HG02938 (cell line): ENCODE data around the gene POLRMT.

Experiments used
- ATAC-seq: cut with Tn5 transposase; IDR thresholded peaks from one replicate; pipeline ENCODE4 v1.9.1; 2021; ENCODE audit warnings: mild to moderate bottlenecking, moderate library complexity; ENCODE audit not compliant: unreplicated experiment

POLRMT gene

DNA sequence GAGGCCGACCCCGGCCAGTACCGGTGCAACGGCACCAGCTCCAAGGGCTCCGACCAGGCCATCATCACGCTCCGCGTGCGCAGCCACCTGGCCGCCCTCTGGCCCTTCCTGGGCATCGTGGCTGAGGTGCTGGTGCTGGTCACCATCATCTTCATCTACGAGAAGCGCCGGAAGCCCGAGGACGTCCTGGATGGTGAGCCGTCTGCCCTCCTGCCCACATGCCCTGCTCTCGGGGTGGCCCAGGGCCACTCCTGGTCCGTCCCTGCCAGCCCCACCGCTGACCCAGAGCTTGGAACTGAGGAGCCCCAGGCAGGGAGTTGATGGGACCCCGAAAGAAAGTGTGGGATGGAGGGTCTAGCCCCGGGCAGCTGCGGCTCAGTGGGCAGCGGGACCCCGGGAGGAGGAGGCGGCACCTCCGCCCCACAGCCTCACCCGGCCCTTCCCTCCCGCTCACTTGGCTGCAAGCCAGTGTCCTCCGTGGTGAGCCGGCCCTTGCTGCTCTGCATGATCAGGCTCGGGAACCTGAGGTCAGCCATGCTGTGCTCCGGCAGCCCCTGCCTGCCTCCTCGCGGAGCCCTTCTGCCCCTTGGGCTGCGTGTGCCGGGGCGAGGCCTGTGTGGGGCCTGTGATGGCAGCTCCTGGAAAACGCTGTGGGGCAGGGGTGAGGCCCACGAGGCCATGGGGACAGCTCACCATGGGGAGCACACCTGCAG lies 51.8 kb downstream of the POLRMT start:
- ATAC-seq, result no peak

- ATAC-seq, result no peak
These were observed 53.0 kb downstream of the POLRMT start for GRCh38 chr19:580274-580835.

- no peak for ATAC-seq
These were observed 53.5 kb downstream of the POLRMT start for GRCh38 chr19:579842-580155.

DNA sequence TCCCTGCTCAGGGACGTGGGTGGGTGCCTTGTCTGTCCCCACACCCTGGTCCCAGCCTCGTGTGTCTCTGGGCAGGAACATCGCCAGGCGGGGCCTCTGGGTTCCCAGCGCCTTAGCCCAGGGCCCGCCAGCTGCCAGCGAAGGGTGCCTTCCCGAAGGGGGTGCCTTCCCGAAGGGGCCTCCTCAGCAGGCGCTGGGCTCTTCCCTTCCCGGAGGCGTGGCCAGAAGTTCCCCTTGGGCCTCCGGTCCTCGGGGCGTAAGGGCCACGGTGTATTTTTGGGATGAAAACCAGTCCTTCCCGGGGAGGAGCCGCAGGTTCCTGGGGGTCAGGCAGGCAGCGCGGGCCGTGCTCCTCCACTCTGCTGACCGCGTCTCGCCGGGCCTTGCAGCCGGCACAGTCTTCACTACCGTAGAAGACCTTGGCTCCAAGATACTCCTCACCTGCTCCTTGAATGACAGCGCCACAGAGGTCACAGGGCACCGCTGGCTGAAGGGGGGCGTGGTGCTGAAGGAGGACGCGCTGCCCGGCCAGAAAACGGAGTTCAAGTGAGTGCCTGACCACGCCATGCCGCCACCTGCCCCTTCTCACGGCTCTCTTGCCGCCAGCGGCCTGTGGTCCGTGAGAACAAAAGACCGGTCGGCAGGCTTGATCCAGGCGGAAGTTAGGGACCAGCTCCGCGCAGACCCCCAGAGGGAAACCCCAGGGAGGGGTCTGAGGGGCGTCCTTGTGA lies 54.1 kb downstream of the POLRMT start:
- ATAC-seq, result no peak

DNA sequence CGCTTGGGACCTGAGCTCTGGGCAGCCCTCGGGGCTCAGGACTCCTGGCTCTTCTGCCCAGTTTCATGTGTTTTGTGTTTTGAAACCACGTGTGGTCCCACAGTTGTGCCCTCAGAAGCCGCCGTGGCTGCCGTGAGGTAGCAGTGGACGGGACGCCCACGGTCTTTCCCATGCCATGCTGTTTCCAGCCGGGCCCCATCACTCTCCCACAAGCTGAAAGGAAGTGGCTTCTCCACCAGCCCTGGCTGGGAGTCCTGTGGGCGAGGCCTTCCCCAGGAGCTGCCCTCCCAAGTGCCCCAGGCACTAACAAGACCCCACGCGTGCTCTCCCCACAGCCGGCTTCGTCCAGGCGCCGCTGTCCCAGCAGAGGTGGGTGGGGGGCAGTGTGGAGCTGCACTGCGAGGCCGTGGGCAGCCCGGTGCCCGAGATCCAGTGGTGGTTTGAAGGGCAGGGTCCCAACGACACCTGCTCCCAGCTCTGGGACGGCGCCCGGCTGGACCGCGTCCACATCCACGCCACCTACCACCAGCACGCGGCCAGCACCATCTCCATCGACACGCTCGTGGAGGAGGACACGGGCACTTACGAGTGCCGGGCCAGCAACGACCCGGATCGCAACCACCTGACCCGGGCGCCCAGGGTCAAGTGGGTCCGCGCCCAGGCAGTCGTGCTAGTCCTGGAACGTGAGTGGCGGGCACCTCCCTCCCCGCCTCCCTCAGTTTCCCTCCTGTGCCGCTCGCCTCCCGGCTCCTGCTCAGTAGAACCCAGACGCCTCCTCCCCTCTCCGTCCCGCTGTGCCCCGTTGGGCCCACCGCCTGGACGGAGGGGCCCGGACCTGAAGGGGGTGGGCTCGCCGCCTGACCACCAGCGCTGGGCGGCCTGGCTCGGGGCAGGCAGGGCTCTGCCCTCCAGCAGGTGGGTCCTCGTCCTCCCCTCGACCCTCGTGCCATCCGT lies 55.6 kb downstream of the POLRMT start:
- no peak for ATAC-seq

- ATAC-seq, result no peak
These were observed 56.4 kb downstream of the POLRMT start for GRCh38 chr19:576768-577438.

GRCh38 chr19:575527-576506 lies 57.5 kb downstream of the POLRMT start:
- no peak for ATAC-seq

DNA sequence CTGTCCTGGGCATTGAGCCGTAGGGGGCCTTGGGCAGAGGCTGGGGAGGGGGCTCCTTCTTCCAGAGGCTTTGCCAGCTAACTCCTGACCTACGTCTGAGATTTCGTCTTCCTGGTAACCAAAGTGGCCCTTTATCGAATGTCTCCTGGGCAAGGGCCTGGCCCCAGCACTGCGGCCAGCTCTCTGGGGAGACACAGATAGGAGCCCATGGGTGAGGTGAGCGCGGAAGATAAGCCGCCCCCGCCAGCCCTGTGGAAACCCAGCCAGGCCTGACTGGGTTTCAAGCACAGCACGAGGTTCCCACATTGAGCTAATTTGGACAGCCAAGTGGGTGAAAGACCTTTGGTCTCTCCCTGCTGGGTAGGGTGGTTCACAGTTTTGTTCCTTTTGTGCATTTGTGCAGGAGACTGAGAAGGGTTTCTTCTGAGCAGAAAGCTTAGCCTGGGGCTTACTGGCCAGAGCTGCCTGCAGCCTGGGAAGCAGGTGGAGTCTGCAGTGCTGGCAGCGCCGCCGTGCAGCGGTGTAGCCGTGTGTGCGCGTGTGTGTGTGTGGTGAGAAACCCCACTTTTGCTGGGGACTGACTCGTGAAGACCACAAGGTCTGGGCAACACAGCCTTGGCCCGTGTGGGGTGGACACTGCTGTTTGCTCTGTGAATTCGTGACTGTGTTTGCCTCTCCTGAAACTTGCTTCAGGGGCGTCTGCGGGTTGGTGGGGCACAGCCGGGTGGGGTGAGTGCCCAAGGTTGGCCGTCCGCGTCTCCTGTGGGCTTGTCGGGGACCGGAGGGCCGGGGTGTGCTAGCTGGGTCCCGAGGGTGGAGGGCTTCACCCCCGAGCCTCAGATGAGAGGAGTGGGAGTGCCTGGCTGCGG lies 58.4 kb downstream of the POLRMT start:
- ATAC-seq, result no peak

- ATAC-seq, result no peak
These were observed 59.9 kb downstream of the POLRMT start for GRCh38 chr19:573519-573825.

DNA sequence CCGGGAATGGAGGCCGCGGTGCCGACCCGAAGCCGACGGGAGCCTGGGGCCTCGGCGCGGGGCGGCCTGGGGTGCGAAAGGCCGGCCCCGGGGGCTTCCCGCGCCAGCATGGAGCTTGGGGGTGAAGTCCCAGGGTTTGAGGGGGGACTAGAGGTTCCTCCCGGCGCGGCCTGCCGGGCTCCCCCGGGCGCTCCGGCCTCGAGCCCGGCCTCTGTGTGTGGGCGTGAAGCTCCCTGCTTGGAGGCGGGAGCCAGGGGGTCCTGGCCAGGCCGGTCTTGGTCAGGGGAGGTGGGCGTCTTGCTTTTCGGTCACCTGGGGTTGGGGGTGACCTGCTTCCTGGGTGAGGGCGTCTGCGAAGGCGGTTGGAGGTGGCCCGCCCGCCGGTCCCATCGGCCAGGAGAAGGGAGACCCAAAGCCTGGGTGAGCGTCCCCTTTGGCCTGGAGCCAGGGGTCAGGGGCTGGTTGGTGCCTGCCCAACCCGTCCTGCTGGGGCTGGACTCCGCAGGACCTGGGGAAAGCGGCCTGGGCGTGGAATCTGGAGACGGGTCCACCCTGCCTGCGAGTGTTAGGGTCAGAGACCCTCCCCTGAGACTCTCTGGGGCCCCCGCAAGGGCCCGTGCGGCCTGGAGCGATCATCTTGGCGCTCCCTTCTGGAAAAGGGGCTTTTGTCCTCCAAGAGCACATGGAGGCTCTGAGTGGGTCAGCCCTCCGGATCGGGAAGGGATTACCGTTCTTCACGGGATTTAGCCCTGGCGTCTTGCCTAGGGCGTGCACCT lies 60.4 kb downstream of the POLRMT start:
- ATAC-seq, result no peak

- ATAC-seq, result peak; percentile 64
These were observed 61.1 kb downstream of the POLRMT start, which contains the start of gene BSG for GRCh38 chr19:572140-572742. BSG (plus strand) TSS chr19:572596; CDS start chr19:572635, 39 bp downstream.

- peak; percentile 2 for ATAC-seq
These were observed 61.8 kb downstream of the POLRMT start for GRCh38 chr19:571566-571974.

DNA sequence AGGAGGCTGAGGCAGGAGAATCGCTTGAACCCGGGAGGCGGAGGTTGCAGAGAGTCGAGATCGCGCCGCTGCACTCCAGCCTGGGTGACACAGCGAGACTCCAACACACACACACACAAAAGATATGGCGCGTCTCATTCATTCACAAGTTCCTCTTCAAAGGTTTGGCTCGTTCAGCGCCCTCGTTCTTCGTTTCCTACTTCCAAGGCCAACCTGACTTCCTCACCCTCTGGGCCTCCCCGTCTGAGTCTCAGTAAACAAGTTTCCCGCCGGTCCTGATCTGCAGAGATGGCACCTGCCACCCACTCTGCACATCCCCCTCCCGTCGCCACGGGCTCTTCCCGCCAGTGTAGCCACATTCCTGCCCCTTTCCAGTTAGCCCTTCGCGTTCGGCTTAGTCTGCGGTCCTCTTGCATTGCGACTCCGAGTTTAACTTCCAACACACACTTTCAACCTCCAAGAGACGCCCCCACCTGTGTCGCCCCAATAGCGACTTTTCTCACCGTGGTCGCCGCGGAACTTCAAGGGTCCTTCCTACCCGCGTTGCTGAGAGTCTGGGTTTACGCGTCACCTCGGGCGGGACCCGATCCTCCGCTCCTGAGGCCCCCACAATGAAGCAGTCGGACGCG lies 62.3 kb downstream of the POLRMT start:
- ATAC-seq, result no peak

GRCh38 chr19:570251-570686 lies 63.1 kb downstream of the POLRMT start:
- ATAC-seq, result no peak

DNA sequence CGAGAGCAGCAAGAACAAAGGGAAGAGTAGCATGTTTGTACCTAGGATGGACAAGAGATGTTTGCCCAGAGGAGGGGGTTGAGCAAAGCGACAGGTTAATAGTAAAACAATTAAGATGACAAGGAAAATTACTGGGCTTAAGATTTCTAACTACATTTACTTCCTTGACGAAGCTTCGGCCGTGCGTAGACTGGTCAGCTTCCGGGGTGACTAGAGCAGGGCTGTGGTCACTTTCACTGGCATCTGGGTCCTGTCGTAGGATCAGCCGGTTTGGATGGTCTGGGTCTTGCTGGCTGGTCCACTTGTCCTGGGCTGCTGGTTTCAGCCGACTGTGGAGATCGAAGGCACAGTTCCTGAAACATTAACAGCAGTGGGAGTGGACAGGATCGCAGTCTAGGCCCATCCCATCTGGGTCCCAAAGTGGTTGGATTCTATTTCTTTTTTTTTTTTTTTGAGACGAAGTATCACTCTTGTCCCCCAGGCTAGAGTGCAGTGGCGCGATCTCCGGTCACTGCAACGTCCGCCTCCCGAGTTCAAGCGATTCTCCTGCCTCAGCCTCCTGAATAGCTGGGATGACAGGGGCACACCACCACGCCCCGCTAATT lies 65.9 kb downstream of the POLRMT start:
- no peak for ATAC-seq
